Fibroblast of skin of abdomen (primary cell): ENCODE data around the gene LASP1NB.
"Not testable (repeated sequence)": the region's sequence is repeated elsewhere in the genome, so short reads cannot be mapped to it uniquely, and the experiment has no call there.

Experiments used
- DNase-seq: peaks from one replicate; pipeline ENCODE4 v3.0.0-alpha.2; 2013

LASP1NB gene

DNA sequence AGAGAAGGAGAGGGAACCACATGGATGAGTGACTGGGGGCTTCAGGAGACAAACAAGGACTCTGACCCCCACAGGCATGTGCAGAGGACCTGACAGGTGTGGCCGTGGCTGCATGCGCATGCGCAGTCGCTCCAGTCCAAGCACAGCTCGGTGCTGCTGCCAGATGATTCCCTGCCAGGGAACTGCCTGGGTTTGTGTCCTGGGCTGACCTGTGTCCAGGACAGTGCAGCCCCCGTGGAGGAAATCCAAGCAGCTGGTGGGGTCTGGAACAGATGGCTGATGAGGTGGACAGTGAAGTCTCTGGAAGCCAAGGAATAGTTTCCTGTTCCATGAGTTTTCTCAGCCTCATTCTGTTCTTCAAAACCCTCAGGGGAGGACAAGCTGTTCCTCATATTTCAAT lies 28.2 kb upstream of the LASP1NB start:
- DNase-seq: no peak

DNA sequence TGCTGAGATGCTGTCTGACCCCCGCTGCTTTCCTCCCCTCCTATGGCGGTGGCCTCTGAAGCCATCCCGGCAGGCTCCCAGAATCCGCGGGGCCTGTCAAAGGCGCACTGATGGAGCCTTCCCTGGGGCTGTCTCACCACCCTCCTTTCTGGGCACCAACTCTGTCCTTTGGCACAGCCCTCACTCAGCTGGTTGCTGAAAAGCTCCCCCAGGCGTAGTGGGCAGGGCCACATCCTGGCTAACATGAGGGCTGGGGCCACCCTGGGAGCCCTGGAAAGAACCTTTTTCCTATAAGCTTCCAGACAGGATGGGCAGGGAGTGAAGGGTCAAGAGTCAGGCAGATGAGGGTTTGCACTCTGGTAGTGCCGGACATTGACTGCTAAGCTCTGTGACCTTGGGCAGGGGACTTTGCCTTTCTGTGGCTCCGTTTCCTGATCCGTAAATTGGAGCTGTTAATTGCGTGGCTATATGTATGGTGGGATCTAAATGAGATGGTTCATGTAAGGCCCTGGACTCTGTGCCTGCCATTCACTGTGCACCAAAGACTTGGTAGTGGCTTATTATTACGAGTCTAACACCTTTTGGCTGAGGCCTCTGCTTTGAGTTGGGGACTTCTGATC lies 27.6 kb upstream of the LASP1NB start:
- no peak for DNase-seq

GRCh38 chr17:38898291-38898679 lies 27.1 kb upstream of the LASP1NB start:
- no peak for DNase-seq

GRCh38 chr17:38898812-38899348 lies 26.5 kb upstream of the LASP1NB start:
- no peak for DNase-seq

GRCh38 chr17:38899421-38899820 lies 26.0 kb upstream of the LASP1NB start:
- DNase-seq: no peak

DNA sequence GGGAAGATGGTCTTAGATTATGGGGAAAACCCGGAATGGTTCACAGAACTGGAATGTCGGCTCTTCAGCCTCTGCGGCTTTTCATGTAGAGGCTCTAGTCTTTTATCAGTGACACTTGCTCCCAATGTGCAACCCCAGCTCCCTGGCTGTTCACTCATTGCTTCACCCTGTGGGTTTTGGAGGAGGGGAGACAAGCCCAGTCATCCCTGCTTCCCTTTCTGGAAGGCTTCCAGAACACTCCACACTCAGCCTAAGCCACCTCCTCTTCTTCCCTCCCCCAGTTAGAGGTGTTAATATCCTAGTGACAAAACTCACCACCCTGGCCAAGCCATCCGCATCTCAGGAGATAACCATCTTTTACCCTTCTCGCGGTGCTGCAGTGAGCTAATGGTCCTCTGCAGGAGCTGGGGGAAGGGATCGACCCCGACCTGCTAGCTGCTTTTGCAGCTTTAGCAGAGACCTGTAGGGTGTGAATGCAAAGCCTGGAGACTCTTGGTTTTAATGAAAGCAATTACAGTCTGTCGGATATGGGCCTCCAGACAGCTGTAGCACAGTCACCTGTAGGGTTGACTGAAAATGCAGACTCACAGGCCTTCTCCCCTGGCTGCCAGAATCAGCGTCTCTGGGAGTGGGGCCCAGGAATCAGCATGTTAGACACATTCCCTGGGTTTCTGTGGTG lies 24.3 kb upstream of the LASP1NB start:
- peak; percentile 99 for DNase-seq

GRCh38 chr17:38903404-38903803 lies 22.0 kb upstream of the LASP1NB start:
- DNase-seq: no peak

DNA sequence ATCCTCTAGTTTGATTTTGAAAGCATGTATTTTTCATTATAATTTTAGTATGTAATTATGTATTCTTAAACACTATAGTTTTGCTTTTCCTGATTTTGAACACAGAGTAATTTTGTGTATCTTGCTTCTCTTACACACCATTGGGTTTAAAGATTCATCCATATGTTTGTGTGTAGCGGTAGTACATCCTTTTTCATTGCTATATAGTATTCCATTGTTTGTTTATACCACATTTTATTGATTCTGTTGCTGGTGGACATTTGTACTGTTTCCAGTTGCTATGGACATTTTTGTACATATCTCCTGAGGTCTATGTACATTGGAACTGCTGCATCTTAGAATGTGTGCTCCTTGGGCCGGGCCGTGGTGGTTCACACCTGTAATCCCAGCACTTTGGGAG lies 20.5 kb upstream of the LASP1NB start:
- DNase-seq: no peak

GRCh38 chr17:38905375-38905774 lies 20.0 kb upstream of the LASP1NB start:
- DNase-seq: no peak

DNA sequence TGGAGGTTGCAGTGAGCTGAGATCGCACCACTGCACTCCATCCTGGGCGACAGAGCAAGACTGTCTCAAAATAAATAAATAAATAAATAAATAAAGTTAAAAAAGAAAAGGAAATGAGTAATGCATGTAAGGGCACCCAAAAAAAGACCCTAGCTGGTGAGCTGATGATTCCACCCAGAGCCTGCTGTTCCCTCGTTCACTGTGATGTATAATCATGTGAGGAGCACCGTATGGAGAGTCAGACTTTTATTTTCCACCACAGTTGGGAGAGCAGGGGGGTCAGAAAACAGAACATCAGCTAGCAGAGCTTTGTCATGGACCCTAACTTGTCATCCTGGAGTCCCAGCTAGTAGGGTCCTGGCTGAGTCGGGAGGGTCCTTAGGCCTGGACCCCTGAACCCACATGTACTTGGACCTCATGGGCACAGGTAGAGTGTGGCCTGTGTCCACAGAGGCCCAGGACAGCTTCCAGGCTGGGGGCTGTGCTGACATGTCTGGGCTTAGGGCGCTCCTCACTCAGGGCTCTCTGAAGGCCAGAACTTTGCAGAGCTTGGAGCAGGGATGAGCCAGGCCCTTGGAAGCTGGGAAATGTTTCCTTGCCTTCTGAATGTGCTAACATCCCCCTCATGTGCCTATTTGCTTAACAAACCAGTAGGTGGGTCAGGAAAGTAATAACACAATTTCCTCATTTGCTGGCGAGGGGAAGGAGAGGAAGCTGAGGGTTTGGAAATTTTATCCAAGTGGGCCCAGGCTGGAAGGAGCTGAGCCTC lies 18.8 kb upstream of the LASP1NB start:
- no peak for DNase-seq

- no peak for DNase-seq
Measured at GRCh38 chr17:38907930-38908675, 17.3 kb upstream of the LASP1NB start.

DNA sequence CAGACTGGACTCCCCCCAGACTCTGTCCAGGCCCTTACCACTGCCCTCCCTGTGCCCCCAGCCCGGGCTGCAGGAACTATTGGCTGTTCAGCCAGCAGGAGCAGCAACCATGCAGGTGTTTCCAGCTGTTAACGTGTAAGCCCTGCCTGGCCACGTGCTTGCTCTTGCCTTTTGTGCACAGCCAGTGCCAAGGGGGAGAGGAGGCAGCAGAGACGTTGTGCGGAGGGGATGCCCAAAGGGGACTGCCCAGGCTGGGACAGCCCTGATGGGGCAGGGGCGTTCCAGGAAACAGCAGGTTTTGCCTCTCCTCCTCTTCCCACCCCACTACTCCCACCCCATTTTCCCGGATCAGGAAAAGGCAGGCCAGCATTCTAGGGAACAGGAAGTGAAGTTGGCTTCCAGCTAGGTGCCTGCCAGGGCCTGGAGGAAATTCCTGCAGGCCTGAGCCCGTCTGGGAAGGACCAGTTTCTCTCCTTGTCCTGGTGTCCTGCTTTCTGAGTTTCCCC lies 16.7 kb upstream of the LASP1NB start:
- no peak for DNase-seq

DNA sequence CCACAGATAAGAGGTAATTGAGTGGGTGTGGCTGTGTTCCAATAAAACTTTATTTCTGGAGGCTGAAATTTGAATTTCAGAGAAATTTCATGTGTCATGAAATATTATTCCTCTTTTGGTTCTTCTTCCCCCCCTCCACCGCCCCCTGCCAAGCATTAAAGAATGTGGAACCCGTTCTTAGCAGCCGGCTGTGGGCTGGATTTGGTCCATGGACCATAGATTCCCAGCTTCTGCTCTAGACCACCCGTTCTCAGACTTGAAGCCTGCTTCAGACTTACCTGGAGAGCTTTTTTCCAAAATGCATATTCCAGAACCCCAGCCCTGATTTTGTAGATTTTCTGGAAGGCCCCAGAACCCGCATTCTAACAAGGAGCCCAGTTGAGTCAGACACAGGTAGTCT lies 15.1 kb upstream of the LASP1NB start:
- no peak for DNase-seq

DNA sequence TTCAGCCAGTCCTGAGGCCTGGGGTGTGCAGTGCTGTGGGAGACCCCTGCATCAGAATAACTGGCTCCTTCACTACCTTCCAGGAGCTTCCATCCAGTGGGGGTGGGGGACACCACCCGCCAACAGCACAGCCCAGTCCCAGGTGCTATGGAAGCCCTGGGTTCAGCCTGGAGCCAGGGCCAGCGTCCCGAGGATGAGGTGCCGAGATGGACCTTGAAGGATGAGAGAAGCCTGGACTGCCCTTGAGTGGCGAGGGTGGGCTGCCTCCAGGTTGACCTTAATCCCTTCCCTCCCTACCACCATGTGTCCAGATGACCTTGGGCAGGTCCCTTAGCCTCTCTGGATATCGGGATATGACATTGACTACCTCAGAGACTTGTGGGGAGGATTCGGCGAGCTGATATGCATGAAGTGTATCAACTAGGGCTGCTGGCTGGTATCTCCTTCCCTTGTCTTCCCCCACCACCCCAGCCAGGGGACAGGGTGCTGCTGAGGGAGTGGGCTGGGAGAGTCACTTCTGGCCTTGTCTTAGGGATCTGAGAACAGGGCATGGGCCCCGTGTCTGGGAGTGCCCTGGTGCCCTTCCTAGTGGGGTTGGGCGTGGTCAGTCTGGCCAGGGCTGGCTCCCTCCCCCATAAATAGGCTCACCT lies 14.2 kb upstream of the LASP1NB start:
- no peak for DNase-seq

GRCh38 chr17:38911731-38912081 lies 13.7 kb upstream of the LASP1NB start:
- DNase-seq: not testable (repeated sequence)

GRCh38 chr17:38912221-38912813 lies 13.1 kb upstream of the LASP1NB start:
- DNase-seq: no peak

GRCh38 chr17:38914741-38915638 lies 10.4 kb upstream of the LASP1NB start:
- no peak for DNase-seq

GRCh38 chr17:38915639-38915995 lies 9.8 kb upstream of the LASP1NB start:
- no peak for DNase-seq

GRCh38 chr17:38916771-38917170 lies 8.6 kb upstream of the LASP1NB start:
- DNase-seq: no peak

- no peak for DNase-seq
Measured at GRCh38 chr17:38917259-38917658, 8.2 kb upstream of the LASP1NB start.
